ENCODE results near the gene PTPRS. TPM values are rescaled to one million over a fixed set of nuclear protein-coding genes. Genes with fewer than 3 reads are reported as not detected.
A peak's percentile ranks its signal among the peaks of the same experiment; 100 is the strongest.
"Not testable (repeated sequence)": the region's sequence is repeated elsewhere in the genome, so short reads cannot be mapped to it uniquely, and the experiment has no call there.

Gene PTPRS
- total RNA-seq, 1 donor from 2014 or later: 163 TPM

- DNase-seq (ENCODE audit: low spot score): no peak
Observed at GRCh38 chr19:5333581-5334365, 6.8 kb downstream of the PTPRS start.

- DNase-seq (ENCODE audit: low spot score): no peak
Observed at GRCh38 chr19:5332501-5332900, 8.1 kb downstream of the PTPRS start.

GRCh38 chr19:5331790-5332189 lies 8.8 kb downstream of the PTPRS start:
- DNase-seq (ENCODE audit: low spot score): no peak

GRCh38 chr19:5330307-5330720 lies 10.3 kb downstream of the PTPRS start:
- DNase-seq (ENCODE audit: low spot score): no peak

GRCh38 chr19:5329141-5329540 lies 11.5 kb downstream of the PTPRS start:
- no peak for DNase-seq (ENCODE audit: low spot score)

GRCh38 chr19:5328407-5328806 lies 12.2 kb downstream of the PTPRS start:
- DNase-seq (ENCODE audit: low spot score): not testable (repeated sequence)

GRCh38 chr19:5326986-5327623 lies 13.5 kb downstream of the PTPRS start:
- DNase-seq (ENCODE audit: low spot score): no peak

GRCh38 chr19:5326545-5326944 lies 14.1 kb downstream of the PTPRS start:
- DNase-seq (ENCODE audit: low spot score): no peak

- no peak for DNase-seq (ENCODE audit: low spot score)
Observed at GRCh38 chr19:5324947-5325346, 15.7 kb downstream of the PTPRS start.

- DNase-seq (ENCODE audit: low spot score): no peak
Observed at GRCh38 chr19:5323475-5323811, 17.2 kb downstream of the PTPRS start.

GRCh38 chr19:5321851-5322681 lies 18.5 kb downstream of the PTPRS start:
- DNase-seq (ENCODE audit: low spot score): no peak

- DNase-seq (ENCODE audit: low spot score): no peak
Observed at GRCh38 chr19:5321066-5321642, 19.5 kb downstream of the PTPRS start.

- no peak for DNase-seq (ENCODE audit: low spot score)
Observed at GRCh38 chr19:5319516-5319915, 21.1 kb downstream of the PTPRS start.

- no peak for DNase-seq (ENCODE audit: low spot score)
Observed at GRCh38 chr19:5318306-5318705, 22.3 kb downstream of the PTPRS start.

- no peak for DNase-seq (ENCODE audit: low spot score)
Observed at GRCh38 chr19:5317321-5317720, 23.3 kb downstream of the PTPRS start.

GRCh38 chr19:5316138-5316537 lies 24.5 kb downstream of the PTPRS start:
- DNase-seq (ENCODE audit: low spot score): no peak

GRCh38 chr19:5314907-5315298 lies 25.7 kb downstream of the PTPRS start:
- DNase-seq (ENCODE audit: low spot score): no peak

- no peak for DNase-seq (ENCODE audit: low spot score)
Observed at GRCh38 chr19:5314012-5314906, 26.4 kb downstream of the PTPRS start.

- DNase-seq (ENCODE audit: low spot score): peak; percentile 83
Observed at GRCh38 chr19:5313307-5313706, 27.3 kb downstream of the PTPRS start.

GRCh38 chr19:5312058-5312457 lies 28.6 kb downstream of the PTPRS start:
- no peak for DNase-seq (ENCODE audit: low spot score)

Data from ureter (tissue), 1 donor.